Kidney (tissue), 14 donors: ENCODE results near the gene CLTCL1. TPM values are rescaled to one million over a fixed set of nuclear protein-coding genes. Genes with fewer than 3 reads are reported as not detected.

ENCODE experiments used
- DNase-seq, 5 donors: peaks; one replicate each; pipeline ENCODE4 v3.0.0-alpha.2; 2013 to 2020
- FAIRE-seq: peaks from 2 replicates; lab custom pipeline; 2012; peaks lifted over from hg19 to GRCh38; lab: Jason Lieb, UNC
- H3K27ac ChIP-seq, 2 donors: one replicate each; pipeline ENCODE4 v1.7.0; 2013; ENCODE audit warnings: low read depth in 2 of 2, low read length in 2 of 2, inconsistent platforms in 1 of 2
- H3K27me3 ChIP-seq: one replicate; pipeline ENCODE4 v1.7.1; 2013; ENCODE audit warnings: low read length, inconsistent platforms; ENCODE audit not compliant: control insufficient read depth, insufficient read depth
- H3K36me3 ChIP-seq, 3 donors: one replicate each; pipeline versions ENCODE4 v1.7.0 to v1.7.1; 2013; ENCODE audit warnings: low read length in 3 of 3, control low read depth in 1 of 3, inconsistent platforms in 1 of 3; ENCODE audit not compliant: insufficient read depth in 3 of 3, control insufficient read depth in 2 of 3
- H3K4me1 ChIP-seq, 3 donors: one replicate each; pipeline versions ENCODE4 v1.7.0 to v1.7.1; 2013; ENCODE audit warnings: low read length in 3 of 3, inconsistent platforms in 1 of 3, low read depth in 1 of 3; ENCODE audit not compliant: control insufficient read depth in 2 of 3, insufficient read depth in 2 of 3
- H3K4me3 ChIP-seq, 3 donors: one replicate each; pipeline versions ENCODE4 v1.7.0 to v1.8.1; 2013; ENCODE audit warnings: low read length in 3 of 3, control low read depth in 1 of 3, inconsistent platforms in 1 of 3
- H3K9ac ChIP-seq, 3 donors: one replicate each; pipeline versions ENCODE4 v1.7.0 to v1.7.1; 2013; ENCODE audit warnings: low read length in 3 of 3, control low read depth in 1 of 3, inconsistent platforms in 1 of 3
- H3K9me3 ChIP-seq, 3 donors: one replicate each; pipeline versions ENCODE4 v1.7.0 to v1.7.1; 2013; ENCODE audit warnings: low read length in 3 of 3, control low read depth in 1 of 3, inconsistent platforms in 1 of 3; ENCODE audit not compliant: control insufficient read depth in 2 of 3, insufficient read depth in 1 of 3
- intact Hi-C: fragments of 100-400 bp; cut with DNase I; formaldehyde crosslinking; loops from one replicate; pipeline ENCODE4 v1.11.1; 2022
- polyA plus RNA-seq: library from polyadenylated mRNA; stranded (reverse); fragments of 350-450 nt; fragmentation: Illumina TruSeq; extraction: RNeasy Lipid Tissue Mini Kit (QIAGEN cat#74804); gene quantifications from one replicate; pipeline ENCODE4 v1.2.3, GENCODE V29; 2014; ENCODE audit warnings: low read depth, low replicate concordance; ENCODE audit not compliant: insufficient read depth
- total RNA-seq: library from RNA; stranded (reverse); fragmentation: NEBNext Ultra II Directional; extraction: Animal tissue kit (Norgen Biotek cat#: 25700); gene quantifications from one replicate; pipeline ENCODE4 v1.2.1, GENCODE V29; 2021
- TF ChIP-seq, protein P1 (sequence below): IDR thresholded peaks from 3 replicates; pipeline ENCODE4 v1.5.1; 2012; ENCODE audit warnings: mild to moderate bottlenecking, moderate library complexity, borderline replicate concordance; ENCODE audit not compliant: insufficient read depth; ENCODE audit errors: extremely low read depth
- donor health status: control.
- donor health status: control.
- donor health status: control.
- donor health status: control.
- donor health status: control.
- donor health status: DM: yes; HTN: yes; CAD: no.
- donor health status: Normal renal cell carcinoma (clear cell type).

The CLTCL1 gene
- total and polyA plus RNA-seq, 2 donors from 2014 or later, result 4.0 to 6.3 TPM

DNA sequence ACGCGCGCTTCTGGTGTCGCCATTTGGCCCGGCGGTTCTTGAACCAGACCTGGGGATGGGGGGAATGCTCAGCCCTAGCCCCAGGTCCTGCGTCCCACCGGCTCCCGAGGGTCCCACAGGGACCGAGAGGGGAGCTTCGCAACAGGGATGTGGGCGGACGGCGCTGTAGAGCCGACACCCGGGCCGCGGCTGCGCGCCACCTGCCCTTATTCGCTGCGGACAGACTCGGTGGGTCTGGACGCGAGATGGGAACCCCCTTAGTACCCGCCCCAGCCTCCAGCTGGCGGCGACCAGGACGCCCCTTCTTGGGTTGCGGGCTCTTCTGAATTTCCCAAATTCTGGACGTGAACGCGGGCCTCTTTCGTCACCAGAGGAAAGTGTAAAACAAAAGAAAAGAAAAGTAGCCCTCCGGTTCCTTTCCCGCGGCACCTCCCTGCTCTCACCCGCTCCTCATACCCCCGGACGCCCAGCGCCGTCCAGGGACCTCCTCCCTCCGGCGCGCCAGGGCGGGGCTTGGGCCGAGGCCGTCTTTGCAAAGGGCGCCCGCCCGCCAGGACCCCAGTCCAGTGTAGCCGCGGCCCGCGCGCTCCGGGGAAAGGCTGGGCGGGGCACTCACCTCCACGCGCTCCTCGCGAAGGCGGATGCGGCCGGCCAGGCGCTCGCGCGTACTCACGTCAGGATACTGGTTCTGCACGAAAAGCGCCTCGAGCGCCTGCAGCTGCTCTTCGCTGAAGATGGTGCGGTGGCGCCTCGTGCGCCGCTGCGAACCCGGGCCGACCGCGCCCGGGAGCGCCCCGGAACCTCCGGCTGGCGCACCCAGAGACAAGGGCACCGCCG, 142.3 kb downstream of the CLTCL1 start:
- peak in 3 of 5 donors; percentile 10 to 23 (median 18) for DNase-seq
- TF ChIP-seq, protein P1, sequence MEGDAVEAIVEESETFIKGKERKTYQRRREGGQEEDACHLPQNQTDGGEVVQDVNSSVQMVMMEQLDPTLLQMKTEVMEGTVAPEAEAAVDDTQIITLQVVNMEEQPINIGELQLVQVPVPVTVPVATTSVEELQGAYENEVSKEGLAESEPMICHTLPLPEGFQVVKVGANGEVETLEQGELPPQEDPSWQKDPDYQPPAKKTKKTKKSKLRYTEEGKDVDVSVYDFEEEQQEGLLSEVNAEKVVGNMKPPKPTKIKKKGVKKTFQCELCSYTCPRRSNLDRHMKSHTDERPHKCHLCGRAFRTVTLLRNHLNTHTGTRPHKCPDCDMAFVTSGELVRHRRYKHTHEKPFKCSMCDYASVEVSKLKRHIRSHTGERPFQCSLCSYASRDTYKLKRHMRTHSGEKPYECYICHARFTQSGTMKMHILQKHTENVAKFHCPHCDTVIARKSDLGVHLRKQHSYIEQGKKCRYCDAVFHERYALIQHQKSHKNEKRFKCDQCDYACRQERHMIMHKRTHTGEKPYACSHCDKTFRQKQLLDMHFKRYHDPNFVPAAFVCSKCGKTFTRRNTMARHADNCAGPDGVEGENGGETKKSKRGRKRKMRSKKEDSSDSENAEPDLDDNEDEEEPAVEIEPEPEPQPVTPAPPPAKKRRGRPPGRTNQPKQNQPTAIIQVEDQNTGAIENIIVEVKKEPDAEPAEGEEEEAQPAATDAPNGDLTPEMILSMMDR, result no peak
- no peak for FAIRE-seq
- Histone ChIP-seq H3K27me3 (peaks cover 26% of the 10 kb centered on the region), H3K36me3 (no peaks in the 10 kb centered on the region), H3K4me3 (no peak overlapping the region), H3K4me1 (no peaks in the 10 kb centered on the region), H3K9me3 (no peaks in the 10 kb centered on the region), H3K27ac (no peak overlapping the region), H3K9ac (no peak overlapping the region)
- intact Hi-C loops, result no loop called here

DNA sequence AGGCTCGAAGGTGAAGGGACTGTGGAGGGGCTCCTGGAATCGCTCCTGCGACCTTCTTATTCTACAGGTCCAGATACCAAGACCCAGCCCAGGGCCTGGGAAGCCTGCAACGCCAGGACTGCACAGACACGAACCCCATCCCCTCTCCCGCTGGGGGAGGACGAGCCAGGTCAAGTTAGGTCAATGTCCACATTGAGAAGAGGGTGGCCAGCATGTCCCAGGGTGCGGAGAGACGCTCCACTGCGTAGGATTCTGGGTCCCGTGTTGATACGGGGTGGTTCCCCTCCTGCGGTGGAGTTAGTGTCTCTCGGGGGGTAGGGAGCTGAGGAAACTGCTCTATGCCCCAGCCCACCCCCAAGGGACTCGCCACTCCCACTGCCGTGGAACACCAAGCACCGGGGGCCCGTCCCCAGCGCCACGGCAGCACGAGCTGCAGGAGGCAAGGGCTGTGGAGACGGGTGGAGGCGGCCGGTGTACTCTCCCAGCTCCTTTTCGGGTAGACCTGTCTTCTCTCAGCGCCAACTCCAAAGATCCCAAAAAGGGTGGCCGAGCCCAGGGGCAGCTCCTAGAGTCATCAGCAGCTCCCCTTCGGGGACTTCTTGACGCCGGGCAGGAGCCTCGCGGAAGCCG, 143.0 kb downstream of the CLTCL1 start:
- TF ChIP-seq, protein P1, result no peak
- intact Hi-C loops, result no loop called here
- H3K36me3 ChIP-seq, result no peaks in the 10 kb centered on the region
- FAIRE-seq, result no peak
- H3K9ac ChIP-seq, result no peak overlapping the region
- no peak for DNase-seq
- no peak overlapping the region for H3K4me3 ChIP-seq
- no peak overlapping the region for H3K27ac ChIP-seq
- peaks cover 0 to 4% (median 0%) of the 10 kb centered on the region in 3 donors for H3K4me1 ChIP-seq
- H3K9me3 ChIP-seq, result no peaks in the 10 kb centered on the region
- H3K27me3 ChIP-seq, result peaks cover 26% of the 10 kb centered on the region

GRCh38 chr22:19147195-19147780, 144.2 kb downstream of the CLTCL1 start:
- intact Hi-C loops, result no loop called here
- Histone ChIP-seq H3K4me1 (peaks cover 0 to 8% (median 0%) of the 10 kb centered on the region in 3 donors), H3K9me3 (no peaks in the 10 kb centered on the region), H3K4me3 (no peak overlapping the region), H3K36me3 (peaks cover 0 to 4% (median 0%) of the 10 kb centered on the region in 3 donors), H3K27me3 (peaks cover 21% of the 10 kb centered on the region), H3K27ac (no peak overlapping the region), H3K9ac (no peak overlapping the region)
- DNase-seq, result no peak
- no peak for FAIRE-seq
- TF ChIP-seq, protein P1, result no peak
